ENCODE data around the gene CHRNA5.

The CHRNA5 gene

DNA sequence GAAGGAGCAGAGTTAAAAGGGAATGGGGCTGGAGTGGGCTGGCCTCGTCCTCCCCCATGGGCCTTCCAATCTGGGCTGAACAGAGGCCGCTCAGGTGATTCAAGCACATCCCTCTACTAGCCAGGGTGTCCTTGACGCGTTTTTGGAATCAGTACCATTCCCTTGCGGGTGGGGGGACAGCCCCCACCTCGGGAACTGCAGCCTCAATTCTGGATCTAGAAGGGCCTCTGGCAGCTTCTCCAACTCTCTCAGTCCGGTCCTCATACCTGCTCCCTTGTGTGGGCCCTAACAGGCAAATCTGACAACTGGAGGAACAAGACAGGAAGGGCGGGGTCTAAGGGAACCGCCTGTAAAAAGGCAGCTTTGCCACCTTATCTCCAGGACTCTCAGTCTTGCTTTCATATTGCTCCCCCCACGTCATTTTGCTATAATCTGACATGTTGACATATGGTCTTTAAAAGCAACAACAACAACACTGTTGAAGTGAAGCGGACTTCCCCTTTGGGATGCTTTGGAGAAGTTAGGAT, 76.5 kb downstream of the CHRNA5 start:
- no peak for TF ChIP-seq ZFX (IDR thresholded peaks at IDR 0.05)
- TF ChIP-seq, protein P1, sequence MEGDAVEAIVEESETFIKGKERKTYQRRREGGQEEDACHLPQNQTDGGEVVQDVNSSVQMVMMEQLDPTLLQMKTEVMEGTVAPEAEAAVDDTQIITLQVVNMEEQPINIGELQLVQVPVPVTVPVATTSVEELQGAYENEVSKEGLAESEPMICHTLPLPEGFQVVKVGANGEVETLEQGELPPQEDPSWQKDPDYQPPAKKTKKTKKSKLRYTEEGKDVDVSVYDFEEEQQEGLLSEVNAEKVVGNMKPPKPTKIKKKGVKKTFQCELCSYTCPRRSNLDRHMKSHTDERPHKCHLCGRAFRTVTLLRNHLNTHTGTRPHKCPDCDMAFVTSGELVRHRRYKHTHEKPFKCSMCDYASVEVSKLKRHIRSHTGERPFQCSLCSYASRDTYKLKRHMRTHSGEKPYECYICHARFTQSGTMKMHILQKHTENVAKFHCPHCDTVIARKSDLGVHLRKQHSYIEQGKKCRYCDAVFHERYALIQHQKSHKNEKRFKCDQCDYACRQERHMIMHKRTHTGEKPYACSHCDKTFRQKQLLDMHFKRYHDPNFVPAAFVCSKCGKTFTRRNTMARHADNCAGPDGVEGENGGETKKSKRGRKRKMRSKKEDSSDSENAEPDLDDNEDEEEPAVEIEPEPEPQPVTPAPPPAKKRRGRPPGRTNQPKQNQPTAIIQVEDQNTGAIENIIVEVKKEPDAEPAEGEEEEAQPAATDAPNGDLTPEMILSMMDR (conservative IDR thresholded peaks at IDR 0.05) = no peak
- H3K27ac ChIP-seq = no peak overlapping the region

DNA sequence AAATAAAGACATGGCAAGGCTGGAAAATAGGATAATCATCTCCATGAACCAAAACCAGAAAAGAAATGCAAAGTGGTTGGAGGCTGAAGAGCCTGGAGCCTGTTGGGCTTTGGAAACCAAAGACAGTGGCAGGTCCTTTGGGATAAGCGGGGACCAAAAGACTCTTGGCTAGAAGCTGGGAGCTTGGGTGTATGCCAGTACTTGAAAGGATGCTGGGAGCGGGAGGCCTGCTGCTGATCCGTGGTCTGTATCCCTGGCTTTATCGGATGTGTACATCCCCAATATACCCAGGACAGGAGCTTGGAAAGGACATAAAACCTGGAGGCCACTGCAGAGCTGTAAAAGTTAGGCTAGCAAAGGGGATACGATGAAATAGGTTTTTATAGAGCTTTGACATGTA, 77.0 kb downstream of the CHRNA5 start:
- no peak for TF ChIP-seq ZFX (IDR thresholded peaks at IDR 0.05)
- TF ChIP-seq, protein P1 (conservative IDR thresholded peaks at IDR 0.05) = no peak
- H3K27ac ChIP-seq = no peak overlapping the region
